A549 (cell line): ENCODE measurements around the gene GUCY1A2. TPM values are rescaled to one million over a fixed set of nuclear protein-coding genes. Genes with fewer than 3 reads are reported as not detected.

Source experiments
- ATAC-seq, 2 experiments: fragments of 200-7000 bp in 1 of 2; fragments of >200 bp in 1 of 2; cut with Nextera tagmentation in 1 of 2; cut with Tn5 transposase in 1 of 2; 3 replicates each; pipeline versions ENCODE4 v1.8.0 to v1.9.1; 2018 to 2020; ENCODE audit warnings: mild to moderate bottlenecking in 1 of 2, moderate library complexity in 1 of 2
- CTCF ChIA-PET: fragments of 300-600 bp; sonication (Branson Sonifier 250); formaldehyde crosslinking; extraction: SDS; loops from one replicate; lab custom pipeline; 2021; ENCODE audit warnings: antibody characterized with exemption, inconsistent platforms; lab: Yijun Ruan, JAX
- POLR2A ChIA-PET: fragments of 350-600 bp; formaldehyde crosslinking; extraction: SDS; loops from one replicate; lab custom pipeline; 2021; ENCODE audit warnings: antibody characterized with exemption, inconsistent platforms; lab: Yijun Ruan, JAX
- DNase-seq, 2 experiments: peaks; one replicate each; pipeline versions ENCODE4 v3.0.0 to v3.0.0-alpha.2; 2011 to 2016; ENCODE audit warnings: low read depth in 1 of 2, low spot score in 1 of 2
- FAIRE-seq: peaks from 2 replicates; lab custom pipeline; 2011; peaks lifted over from hg19 to GRCh38; lab: Jason Lieb, UNC
- H3K27ac ChIP-seq, 2 experiments: fragments of >200 bp; sonication (Bioruptor Twin); formaldehyde crosslinking; 3 replicates each; pipeline ENCODE4 v1.5.1; 2016 to 2017
- H3K4me1 ChIP-seq: fragments of >200 bp; sonication (Bioruptor Twin); formaldehyde crosslinking; 3 replicates; pipeline ENCODE4 v1.6.1; 2016
- H3K4me2 ChIP-seq: fragments of >200 bp; sonication (Bioruptor Twin); formaldehyde crosslinking; 3 replicates; pipeline ENCODE4 v1.6.1; 2016
- H3K4me3 ChIP-seq: fragments of >200 bp; sonication (Bioruptor Twin); formaldehyde crosslinking; 3 replicates; pipeline ENCODE4 v1.5.1; 2016
- H3K9me3 ChIP-seq: fragments of >200 bp; sonication (Bioruptor Twin); formaldehyde crosslinking; 3 replicates; pipeline ENCODE4 v1.6.1; 2016
- BCL3 ChIP-seq: fragments of >200 bp; sonication (Bioruptor Twin); formaldehyde crosslinking; IDR thresholded peaks from 3 replicates; pipeline ENCODE4 v1.6.1; 2016
- CBX2 ChIP-seq: fragments of 200-600 bp; sonication (generic); IDR thresholded peaks from 2 replicates; pipeline ENCODE4 v1.6.1; 2016; ENCODE audit warnings: low read depth, mild to moderate bottlenecking, borderline replicate concordance
- CEBPB ChIP-seq, 2 experiments: fragments of >200 bp in 1 of 2; sonication (Bioruptor Twin) in 1 of 2; formaldehyde crosslinking in 1 of 2; IDR thresholded peaks; 2 replicates each; pipeline ENCODE4 v1.6.1; 2012 to 2016
- CHD2 ChIP-seq: fragments of 150-350 bp; IDR thresholded peaks from 2 replicates; pipeline ENCODE4 v1.6.1; 2014; ENCODE audit warnings: low read length; ENCODE audit not compliant: partially characterized antibody
- CHD4 ChIP-seq: fragments of 200-600 bp; sonication (generic); IDR thresholded peaks from 2 replicates; pipeline ENCODE4 v1.6.1; 2016; ENCODE audit warnings: antibody characterized with exemption, mild to moderate bottlenecking, borderline replicate concordance
- EHF ChIP-seq: fragments of 250-450 bp; sonication (Bioruptor Pico); IDR thresholded peaks from 2 replicates; pipeline ENCODE4 v1.5.0; 2020; ENCODE audit warnings: mild to moderate bottlenecking
- FOSB ChIP-seq: fragments of 250-450 bp; sonication (Bioruptor Pico); IDR thresholded peaks from 2 replicates; pipeline ENCODE4 v1.5.0; 2020; ENCODE audit warnings: mild to moderate bottlenecking, moderate library complexity
- FOSL2 ChIP-seq, 2 experiments: fragments of 450-650 bp in 1 of 2; fragments of >200 bp in 1 of 2; sonication (Bioruptor Twin) in 1 of 2; formaldehyde crosslinking; IDR thresholded peaks; 2 replicates each; pipeline versions ENCODE4 v1.5.0 to v1.6.1; 2016 to 2020; ENCODE audit warnings: mild to moderate bottlenecking in 1 of 2, moderate library complexity in 1 of 2
- FOXS1 ChIP-seq: fragments of 250-450 bp; sonication (Bioruptor Pico); IDR thresholded peaks from 2 replicates; pipeline ENCODE4 v1.5.0; 2020; ENCODE audit warnings: mild to moderate bottlenecking, moderate library complexity
- HEYL ChIP-seq: fragments of 250-450 bp; sonication (Bioruptor Pico); IDR thresholded peaks from 2 replicates; pipeline ENCODE4 v1.8.0; 2021; ENCODE audit warnings: mild to moderate bottlenecking, moderate library complexity
- HMGXB4 ChIP-seq: fragments of 250-450 bp; sonication (Bioruptor Pico); IDR thresholded peaks from 2 replicates; pipeline ENCODE4 v1.5.0; 2021; ENCODE audit warnings: mild to moderate bottlenecking, moderate library complexity, borderline replicate concordance
- HOXB13 ChIP-seq: fragments of 250-450 bp; sonication (Bioruptor Pico); IDR thresholded peaks from 2 replicates; pipeline ENCODE4 v1.5.0; 2020; ENCODE audit warnings: low read depth, mild to moderate bottlenecking, moderate library complexity
- JUN ChIP-seq, 2 experiments: fragments of >200 bp; sonication (Bioruptor Twin); formaldehyde crosslinking; IDR thresholded peaks; 2 replicates in 1 of 2; 3 replicates in 1 of 2; pipeline ENCODE4 v1.6.1; 2016 to 2017
- MAFK ChIP-seq: fragments of 450-650 bp; IDR thresholded peaks from 2 replicates; pipeline ENCODE4 v1.6.1; 2014; ENCODE audit not compliant: partially characterized antibody
- REST ChIP-seq: fragments of 200-600 bp; sonication (generic); IDR thresholded peaks from 2 replicates; pipeline ENCODE4 v1.6.1; 2016; ENCODE audit warnings: antibody characterized with exemption, mild to moderate bottlenecking, moderate library complexity
- RNF2 ChIP-seq: fragments of 200-600 bp; sonication (generic); IDR thresholded peaks from 2 replicates; pipeline ENCODE4 v1.6.1; 2016; ENCODE audit warnings: low read depth, mild to moderate bottlenecking, antibody characterized with exemption, moderate library complexity, borderline replicate concordance
- SMC3 ChIP-seq: fragments of >200 bp; sonication (Bioruptor Twin); formaldehyde crosslinking; IDR thresholded peaks from 3 replicates; pipeline ENCODE4 v1.6.1; 2018; ENCODE audit warnings: inconsistent platforms
- SREBF2 ChIP-seq: fragments of 450-650 bp; IDR thresholded peaks from 2 replicates; pipeline ENCODE4 v1.6.1; 2014; ENCODE audit warnings: mild to moderate bottlenecking, moderate library complexity
- TFCP2L1 ChIP-seq: fragments of 250-450 bp; sonication (Bioruptor Pico); IDR thresholded peaks from 2 replicates; pipeline ENCODE4 v1.5.0; 2021; ENCODE audit warnings: mild to moderate bottlenecking
- USF2 ChIP-seq: fragments of 450-650 bp; IDR thresholded peaks from 2 replicates; pipeline ENCODE4 v1.6.1; 2014; ENCODE audit warnings: antibody characterized with exemption
- ZC3H11A ChIP-seq: fragments of 450-650 bp; IDR thresholded peaks from 2 replicates; pipeline ENCODE4 v1.6.1; 2014; ENCODE audit warnings: antibody characterized with exemption, mild to moderate bottlenecking
- WGBS: methylation state at CpG from one replicate; pipeline ENCODE4 v1.1.6; 2017; ENCODE audit errors: missing lambda C conversion rate; 5-methylcytosine and 5-hydroxymethylcytosine counted together
- polyA plus RNA-seq, 4 experiments: library from polyadenylated mRNA; depleted of rRNA in 3 of 4; stranded (reverse); fragments of >200 nt; fragmentation: RNase III in 1 of 4; extraction: RNeasy Plus Mini Kit Qiagen cat#74134 plus additional on column Dnase treatment in 1 of 4; gene quantifications; 2 replicates in 3 of 4; 3 replicates in 1 of 4; pipeline ENCODE4 v1.2.3, GENCODE V29; 2011 to 2017

Gene GUCY1A2
- polyA plus RNA-seq, 2 of the 4 experiments (the other 2 are of a cell fraction) = 0.12 to 0.16 TPM

- Histone ChIP-seq H3K4me2 (peak overlapping the region; percentile 32; the same call in 2 of the 3 replicates), H3K27ac (no peak overlapping the region), H3K4me3 (no peak overlapping the region), H3K9me3 (no peaks in the 10 kb centered on the region), H3K4me1 (peaks cover 6% of the 10 kb centered on the region; the same call in 1 of the 3 replicates)
- FAIRE-seq = no peak
- 32% methylated on average over 5 of the region's 5 CpGs for WGBS
- ChIA-PET POLR2A (no interaction called here), CTCF (no interaction called here)
- peak in 1 of 2 experiments; percentile 2 for DNase-seq
- ATAC-seq = peak in 1 of 2 experiments; percentile 47; a peak in 2 of 6 replicates
- TF ChIP-seq FOSL2 (IDR thresholded peaks at IDR 0.05) = no peak
- TF ChIP-seq FOSL2 (CRISPR knock-in tag; IDR thresholded peaks at IDR 0.05) = peak; percentile 33; the same call in 1 of the 2 replicates
- TF ChIP-seq HMGXB4 (CRISPR knock-in tag) = no peak
- 0 out of 4 replicates have a peak, but pooled peaks of 1 of the 2 experiments have one; percentile 21 for TF ChIP-seq CEBPB (IDR thresholded peaks at IDR 0.05)
Observed at GRCh38 chr11:106724293-106724892, 293.9 kb downstream of the GUCY1A2 start.

GRCh38 chr11:106723071-106723470 is 295.2 kb downstream of the GUCY1A2 start:
- ChIA-PET POLR2A (no interaction called here), CTCF (no interaction called here)
- Histone ChIP-seq H3K4me1 (peaks cover 6% of the 10 kb centered on the region; the same call in 1 of the 3 replicates), H3K4me2 (no peak overlapping the region), H3K4me3 (no peak overlapping the region), H3K9me3 (no peaks in the 10 kb centered on the region), H3K27ac (no peak overlapping the region)
- WGBS = 65% methylated on average over 3 of the region's 3 CpGs
- no peak for TF ChIP-seq CHD4
- no peak for TF ChIP-seq SREBF2
- no peak for TF ChIP-seq CHD2
- no peak for TF ChIP-seq HEYL (CRISPR knock-in tag)
- no peak for TF ChIP-seq HOXB13
- TF ChIP-seq FOXS1 (CRISPR knock-in tag) = no peak
- no peak for FAIRE-seq
- no peak for DNase-seq
- ATAC-seq = no peak

- POLR2A ChIA-PET = no interaction called here
- Histone ChIP-seq H3K27ac (no peak overlapping the region), H3K9me3 (no peaks in the 10 kb centered on the region), H3K4me1 (no peaks in the 10 kb centered on the region), H3K4me3 (no peak overlapping the region), H3K4me2 (no peak overlapping the region)
- 54% methylated on average over 2 of the region's 2 CpGs for WGBS
- CTCF ChIA-PET = interaction anchor here (1.1 kb wide), 1 partner anchor 296 kb away, joined by 3 read pairs; no protein-coding TSS in a partner anchor
- no peak for TF ChIP-seq BCL3
- ATAC-seq (no peak), DNase-seq (no peak), FAIRE-seq (no peak)
Observed at GRCh38 chr11:106717222-106717621, 301.1 kb downstream of the GUCY1A2 start.

- no peak overlapping the region for H3K4me2 ChIP-seq
- FAIRE-seq (no peak), ATAC-seq (no peak), DNase-seq (no peak)
- 93% methylated on average over 1 of the region's 1 CpG for WGBS
- ChIA-PET CTCF (no interaction called here), POLR2A (no interaction called here)
- no peak overlapping the region for H3K4me3 ChIP-seq
- H3K4me1 ChIP-seq = no peaks in the 10 kb centered on the region
- no peak overlapping the region for H3K27ac ChIP-seq
- no peaks in the 10 kb centered on the region for H3K9me3 ChIP-seq
- no peak for TF ChIP-seq TFCP2L1 (CRISPR knock-in tag)
- TF ChIP-seq REST = no peak
- no peak for TF ChIP-seq EHF
- TF ChIP-seq RNF2 = no peak
- TF ChIP-seq SMC3 = no peak
- TF ChIP-seq USF2 = no peak
- TF ChIP-seq JUN (IDR thresholded peaks at IDR 0.05) = no peak
- TF ChIP-seq ZC3H11A = no peak
- TF ChIP-seq FOSB (CRISPR knock-in tag) = no peak
- no peak for TF ChIP-seq CBX2
- TF ChIP-seq BCL3 = no peak
- no peak for TF ChIP-seq MAFK
Observed at GRCh38 chr11:106714199-106714598, 304.1 kb downstream of the GUCY1A2 start.
